ENCODE results near the gene FUOM.
"Not testable (repeated sequence)": the region's sequence is repeated elsewhere in the genome, so short reads cannot be mapped to it uniquely, and the experiment has no call there.

Gene FUOM

DNA sequence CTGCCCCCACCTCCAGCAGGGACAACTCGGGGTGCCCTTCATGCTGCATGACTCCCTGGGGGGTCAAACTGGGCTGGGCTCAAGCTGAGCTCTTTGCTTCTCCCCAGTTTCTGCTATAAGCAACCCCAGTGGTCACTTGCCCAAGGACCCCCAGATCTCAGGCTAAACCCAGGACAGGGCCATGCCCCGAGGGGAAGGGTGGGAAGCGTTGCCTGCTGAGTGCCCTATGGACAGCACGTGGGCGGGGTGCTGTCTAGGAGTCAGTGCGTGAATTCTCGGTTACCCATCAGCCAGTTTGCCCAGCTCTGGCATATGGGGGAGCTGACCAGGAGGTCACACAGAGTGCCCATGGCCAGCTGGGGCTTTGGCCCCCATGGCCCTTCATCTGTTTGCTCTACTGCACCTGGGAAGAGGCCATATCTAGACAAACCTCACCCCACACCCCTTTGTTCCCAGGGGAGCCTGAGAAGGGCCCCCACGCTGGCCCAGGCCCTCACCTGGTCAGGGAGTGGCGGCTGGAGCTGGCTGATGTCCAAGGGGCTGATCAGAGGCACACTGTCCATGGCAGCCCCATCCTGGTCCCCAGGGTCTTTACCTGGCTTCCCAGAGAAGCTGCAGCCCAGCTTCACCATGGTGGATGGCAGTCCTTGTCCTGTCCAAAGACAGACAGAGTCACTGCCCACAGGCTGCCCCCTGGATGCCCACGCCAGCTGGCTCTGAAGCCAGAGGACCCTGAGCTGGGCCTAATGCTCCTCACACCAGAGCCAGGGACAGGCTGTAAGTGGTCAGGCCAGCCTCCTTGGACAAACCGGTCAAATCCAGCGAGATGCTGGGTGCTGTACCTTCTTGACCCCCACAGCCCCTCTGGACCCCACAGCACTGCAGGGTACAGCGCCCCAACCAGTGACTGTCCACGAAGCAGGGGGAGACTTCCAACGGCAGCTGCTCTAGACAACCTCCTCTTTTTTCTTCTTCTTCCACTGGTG lies 29.2 kb downstream of the FUOM start:
- DNase-seq, result no peak

DNA sequence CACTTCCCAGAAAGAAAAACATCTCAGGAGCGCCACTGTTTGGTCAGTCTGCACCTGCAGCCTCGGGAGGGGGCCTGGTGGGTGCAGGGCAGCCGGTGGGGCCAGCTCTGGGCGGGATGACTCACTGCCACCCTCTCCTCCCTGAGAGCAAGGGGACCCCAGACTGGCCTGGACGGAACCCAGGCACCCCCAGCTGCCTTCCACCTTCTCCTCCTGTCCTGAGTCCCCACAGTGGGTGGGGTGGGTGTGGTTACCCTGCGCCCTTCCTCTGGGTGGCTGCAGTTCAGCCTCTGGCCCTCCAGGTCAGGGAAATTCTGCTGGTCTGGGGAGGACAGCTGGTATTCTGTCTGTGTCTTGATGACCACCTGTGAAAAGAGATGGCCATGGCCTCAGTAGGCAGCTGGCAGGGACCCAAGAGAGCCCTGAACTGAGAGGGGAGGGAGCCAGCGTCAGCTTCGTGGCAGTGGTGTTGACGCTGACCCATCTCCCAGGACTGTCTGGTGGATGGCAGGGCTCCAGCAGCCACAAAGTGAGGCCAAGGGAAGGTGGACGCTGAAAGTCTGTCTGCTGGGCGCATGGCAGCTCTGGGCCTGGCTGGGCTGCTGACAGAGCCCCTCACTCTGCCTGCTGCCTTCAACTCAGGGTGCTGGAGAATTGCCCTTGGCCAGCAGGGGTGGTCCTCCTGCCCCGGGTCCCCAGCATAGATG lies 30.0 kb downstream of the FUOM start:
- no peak for DNase-seq

DNA sequence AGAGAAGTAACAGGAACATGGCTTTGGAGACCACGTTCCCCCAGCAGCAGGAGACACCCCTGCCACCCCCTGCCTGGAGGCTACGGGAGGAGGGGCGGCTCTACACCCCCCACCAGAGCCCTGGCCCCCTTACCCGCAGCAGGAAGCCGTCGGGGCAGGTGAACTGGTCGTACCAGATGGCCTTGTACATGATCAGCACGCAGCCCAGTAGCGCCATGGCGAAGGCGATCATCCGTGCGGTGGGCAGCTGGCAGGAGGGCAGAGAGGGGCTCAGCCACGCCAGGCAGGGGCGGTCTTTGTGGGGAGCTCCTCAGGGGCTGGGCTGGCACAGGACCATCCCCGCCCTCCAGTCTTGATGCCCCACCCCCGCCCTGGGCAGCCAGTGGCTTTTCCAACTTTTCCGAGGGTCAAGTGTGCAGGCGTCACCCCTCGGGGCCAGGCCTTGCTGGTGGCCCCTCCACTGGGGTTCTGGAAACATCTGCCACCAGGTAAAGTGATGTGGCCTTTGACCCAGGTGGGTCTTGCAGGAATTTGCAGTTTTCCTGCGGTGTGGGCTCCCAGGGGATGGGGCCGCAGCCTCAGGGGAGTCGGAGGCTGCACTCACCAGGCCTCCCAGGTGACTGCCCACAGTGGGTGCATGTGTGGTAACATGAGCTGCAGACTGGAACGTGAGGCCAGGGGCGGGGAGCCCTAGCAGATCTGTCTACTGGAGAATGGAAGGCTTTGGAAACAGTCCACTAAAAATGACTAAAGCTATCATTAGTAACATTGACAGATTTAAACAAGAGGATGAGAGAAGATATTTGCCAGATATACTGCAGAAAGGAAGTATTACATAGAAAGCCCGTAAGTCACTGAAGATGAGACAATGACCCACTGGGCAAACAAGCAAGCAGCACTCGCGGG lies 30.8 kb downstream of the FUOM start:
- no peak for DNase-seq

DNA sequence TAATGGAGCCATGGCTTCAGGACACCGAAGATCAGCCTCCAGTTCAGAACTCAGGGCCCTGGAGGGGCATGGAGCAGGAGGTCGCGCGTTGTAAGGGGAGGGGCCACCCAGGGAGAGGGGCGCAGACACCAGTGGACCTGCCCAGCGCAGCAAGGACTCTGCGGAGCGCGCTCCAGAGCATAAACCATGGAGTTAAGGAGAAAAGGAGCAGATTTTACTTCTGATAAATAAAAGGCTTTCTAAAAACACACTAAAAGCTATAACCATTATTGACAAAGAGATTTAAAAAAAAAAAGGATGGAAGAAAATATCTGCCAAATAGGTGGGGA lies 31.6 kb downstream of the FUOM start:
- DNase-seq, result no peak

DNA sequence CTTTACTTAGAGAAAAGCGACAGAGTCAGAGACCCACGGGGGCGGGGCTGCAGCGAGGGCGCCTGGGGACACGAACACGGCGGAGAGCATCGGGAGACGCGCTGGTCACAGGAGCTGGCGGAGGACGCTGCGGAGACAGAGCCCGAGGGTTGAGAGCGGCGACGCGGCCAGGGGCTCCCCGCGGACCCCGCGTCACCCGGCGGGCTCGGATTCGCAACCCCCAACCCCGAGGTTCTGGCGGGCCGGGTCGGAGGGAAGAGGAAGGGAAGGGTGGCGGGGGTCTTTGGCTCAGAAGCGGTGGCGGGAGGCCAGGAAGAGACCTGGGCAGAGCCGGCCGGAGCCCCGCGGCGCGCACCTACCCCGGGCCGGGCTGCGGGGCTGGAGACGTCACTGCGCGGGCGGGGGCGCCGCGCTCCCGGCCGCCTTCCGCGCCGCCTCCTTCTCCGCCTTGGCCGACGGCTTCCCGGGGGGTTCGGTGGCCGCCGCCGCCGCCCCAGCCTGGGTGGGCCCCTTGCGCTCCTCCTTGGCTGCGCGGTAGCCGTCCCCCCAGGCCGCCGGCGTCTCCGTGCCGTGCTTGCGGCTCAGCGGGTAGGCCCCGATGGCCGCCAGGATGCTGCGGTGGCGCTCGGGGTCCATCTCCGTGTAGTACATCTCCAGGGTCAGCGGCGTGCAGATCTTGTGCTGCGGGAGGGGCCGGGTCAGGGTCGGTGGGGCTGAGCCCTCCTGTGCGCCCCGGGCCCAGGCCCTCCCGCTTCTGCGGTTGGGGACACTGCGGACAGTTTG lies 32.2 kb downstream of the FUOM start:
- no peak for DNase-seq

DNA sequence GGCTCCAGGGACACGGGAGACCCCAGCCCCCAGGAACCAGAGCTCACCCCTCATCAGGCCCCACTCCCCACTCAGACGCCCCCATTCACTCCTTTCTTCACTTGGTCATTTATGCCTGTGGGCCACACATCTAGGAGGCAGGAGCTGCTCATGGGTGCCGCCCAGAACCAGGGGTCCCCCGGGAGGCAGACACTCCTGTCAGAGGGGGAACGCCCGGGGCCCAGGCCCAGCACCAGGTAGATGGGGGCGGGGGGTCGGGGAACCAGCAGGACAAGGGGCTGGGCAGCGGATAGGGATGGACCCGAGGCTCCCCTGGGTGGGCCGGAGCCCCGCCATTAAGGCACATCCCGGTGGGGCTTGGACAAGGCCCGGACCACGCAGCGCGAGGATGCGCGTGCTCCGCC lies 33.0 kb downstream of the FUOM start:
- DNase-seq, result no peak

- DNase-seq, result peak in 1 of 2 donors; percentile 27
These were observed 33.5 kb downstream of the FUOM start for GRCh38 chr10:133324198-133324792.

GRCh38 chr10:133322064-133322709 lies 35.6 kb downstream of the FUOM start:
- DNase-seq, result not testable (repeated sequence)

DNA sequence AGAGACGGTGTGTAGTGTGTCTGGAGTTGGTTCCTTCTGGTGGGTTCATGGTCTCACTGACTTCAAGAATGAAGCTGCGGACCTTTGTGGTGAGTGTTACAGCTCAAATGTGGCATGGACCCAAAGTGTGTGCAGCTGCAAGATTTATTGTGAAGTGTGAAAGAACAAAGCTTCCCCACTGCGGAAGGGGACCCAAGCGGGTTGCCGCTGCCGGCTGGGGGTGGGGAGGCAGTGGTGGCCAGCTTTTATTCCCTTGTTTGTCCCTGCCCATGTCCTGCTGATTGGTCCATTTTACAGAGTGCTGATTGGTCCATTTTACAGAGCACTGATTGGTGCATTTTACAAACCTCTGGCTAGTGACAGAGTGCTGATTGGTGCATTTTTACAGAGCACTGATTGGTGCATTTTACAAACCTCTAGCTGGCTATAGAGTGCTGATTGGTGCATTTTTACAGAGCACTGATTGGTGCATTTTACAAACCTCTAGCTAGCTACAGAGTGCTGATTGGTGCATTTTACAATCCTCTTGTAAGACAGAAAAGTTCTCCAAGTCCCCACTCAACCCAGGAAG lies 36.9 kb downstream of the FUOM start:
- DNase-seq, result peak in 1 of 2 donors; percentile 16

- DNase-seq, result peak; percentile 41 to 66
These were observed 39.2 kb downstream of the FUOM start for GRCh38 chr10:133318494-133319127.

DNA sequence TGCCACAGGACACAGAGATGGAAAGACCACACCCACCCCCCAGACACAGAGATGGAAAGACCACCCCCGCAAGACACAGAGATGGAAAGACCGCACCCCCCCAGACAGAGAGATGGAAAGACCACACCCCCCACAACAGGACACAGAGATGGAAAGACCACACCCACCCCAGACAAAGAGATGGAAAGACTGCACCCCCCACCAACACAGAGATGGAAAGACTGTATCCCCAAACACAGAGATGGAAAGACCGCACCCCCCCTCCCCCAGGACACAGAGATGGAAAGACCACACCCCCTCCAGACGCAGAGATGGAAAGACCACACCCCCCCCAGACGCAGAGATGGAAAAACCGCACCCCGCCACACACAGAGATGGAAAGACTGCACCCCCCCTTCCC lies 41.1 kb downstream of the FUOM start:
- no peak for DNase-seq

GRCh38 chr10:133316266-133316665 lies 41.6 kb downstream of the FUOM start:
- DNase-seq, result no peak

DNA sequence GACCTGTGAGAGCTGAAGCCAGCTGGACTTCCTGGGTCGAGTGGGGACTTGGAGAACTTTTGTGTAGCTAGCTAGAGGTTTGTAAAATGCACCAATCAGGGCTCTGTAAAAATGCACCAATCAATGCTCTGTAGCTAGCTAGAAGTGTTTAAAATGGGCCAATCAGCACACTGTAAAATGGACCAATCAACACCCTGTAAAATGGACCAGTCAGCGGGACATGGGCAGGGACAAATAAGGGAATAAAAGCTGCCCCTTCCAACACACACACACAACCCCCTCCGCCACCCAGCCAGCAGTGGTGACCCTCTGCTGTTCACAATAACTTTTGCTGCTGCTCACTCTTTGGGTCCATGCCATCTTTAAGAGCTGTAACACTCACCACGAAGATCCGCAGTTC lies 42.0 kb downstream of the FUOM start:
- DNase-seq, result peak in 1 of 2 donors; percentile 19

- DNase-seq, result no peak
These were observed 42.9 kb downstream of the FUOM start for GRCh38 chr10:133314911-133315310.

GRCh38 chr10:133313192-133313591 lies 44.6 kb downstream of the FUOM start:
- no peak for DNase-seq

- DNase-seq, result no peak
These were observed 45.1 kb downstream of the FUOM start for GRCh38 chr10:133312769-133313145.

GRCh38 chr10:133312016-133312768 lies 45.6 kb downstream of the FUOM start:
- DNase-seq, result no peak

- DNase-seq, result no peak
These were observed 46.2 kb downstream of the FUOM start for GRCh38 chr10:133311570-133311969.

DNA sequence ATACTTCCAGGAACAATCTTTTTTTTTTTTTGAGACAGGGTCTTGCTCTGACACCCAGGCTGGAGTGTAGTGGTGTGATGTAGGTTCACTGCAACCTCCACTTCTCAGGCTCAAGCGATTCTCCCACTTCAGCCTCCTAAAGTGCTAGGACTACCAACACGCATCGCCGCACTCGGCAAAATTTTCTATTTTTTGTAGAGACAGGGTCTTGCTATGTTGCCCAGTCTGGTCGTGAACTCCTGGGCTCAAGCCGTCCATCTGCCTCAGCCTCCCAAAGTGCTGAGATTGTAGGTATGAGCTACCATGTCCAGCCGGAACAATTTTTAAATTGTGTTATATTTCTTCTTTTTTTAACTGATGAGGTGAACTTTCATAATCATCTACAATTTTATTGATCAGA lies 47.0 kb downstream of the FUOM start:
- no peak for DNase-seq

DNA sequence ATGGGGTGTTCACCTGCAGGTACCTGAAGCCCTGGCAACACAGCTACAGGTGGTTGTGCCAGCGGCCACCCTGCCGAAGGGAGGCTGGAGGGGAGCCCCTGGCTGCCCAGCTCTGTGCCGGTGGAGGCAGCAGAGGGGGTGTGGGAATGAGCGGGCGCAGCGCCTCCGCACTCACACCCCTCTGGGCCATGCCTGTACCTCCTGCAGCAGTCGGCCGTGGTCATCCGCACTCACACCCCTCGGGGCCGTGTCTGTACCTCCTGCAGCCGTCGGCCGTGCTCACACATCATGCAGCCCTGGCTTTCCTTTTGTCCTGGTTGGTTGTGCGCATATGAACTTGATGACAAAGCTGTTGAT lies 47.4 kb downstream of the FUOM start:
- no peak for DNase-seq
